ENCODE measurements around the gene SASH1.

The SASH1 gene

GRCh38 chr6:148461986-148462577 is 119.4 kb downstream of the SASH1 start:
- no peak overlapping the region for H3K4me3 ChIP-seq (ENCODE audit: low read length)
- DNase-seq (ENCODE audit: low read depth), result no peak
- TF ChIP-seq, protein P1, sequence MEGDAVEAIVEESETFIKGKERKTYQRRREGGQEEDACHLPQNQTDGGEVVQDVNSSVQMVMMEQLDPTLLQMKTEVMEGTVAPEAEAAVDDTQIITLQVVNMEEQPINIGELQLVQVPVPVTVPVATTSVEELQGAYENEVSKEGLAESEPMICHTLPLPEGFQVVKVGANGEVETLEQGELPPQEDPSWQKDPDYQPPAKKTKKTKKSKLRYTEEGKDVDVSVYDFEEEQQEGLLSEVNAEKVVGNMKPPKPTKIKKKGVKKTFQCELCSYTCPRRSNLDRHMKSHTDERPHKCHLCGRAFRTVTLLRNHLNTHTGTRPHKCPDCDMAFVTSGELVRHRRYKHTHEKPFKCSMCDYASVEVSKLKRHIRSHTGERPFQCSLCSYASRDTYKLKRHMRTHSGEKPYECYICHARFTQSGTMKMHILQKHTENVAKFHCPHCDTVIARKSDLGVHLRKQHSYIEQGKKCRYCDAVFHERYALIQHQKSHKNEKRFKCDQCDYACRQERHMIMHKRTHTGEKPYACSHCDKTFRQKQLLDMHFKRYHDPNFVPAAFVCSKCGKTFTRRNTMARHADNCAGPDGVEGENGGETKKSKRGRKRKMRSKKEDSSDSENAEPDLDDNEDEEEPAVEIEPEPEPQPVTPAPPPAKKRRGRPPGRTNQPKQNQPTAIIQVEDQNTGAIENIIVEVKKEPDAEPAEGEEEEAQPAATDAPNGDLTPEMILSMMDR (conservative IDR thresholded peaks at IDR 0.05; ENCODE audit: low read depth, low read length), result no peak

- TF ChIP-seq, protein P1 (conservative IDR thresholded peaks at IDR 0.05; ENCODE audit: low read depth, low read length), result no peak
- H3K4me3 ChIP-seq (ENCODE audit: low read length), result no peak overlapping the region
- no peak for DNase-seq (ENCODE audit: low read depth)
Observed at GRCh38 chr6:148463671-148464070, 121.0 kb downstream of the SASH1 start.

DNA sequence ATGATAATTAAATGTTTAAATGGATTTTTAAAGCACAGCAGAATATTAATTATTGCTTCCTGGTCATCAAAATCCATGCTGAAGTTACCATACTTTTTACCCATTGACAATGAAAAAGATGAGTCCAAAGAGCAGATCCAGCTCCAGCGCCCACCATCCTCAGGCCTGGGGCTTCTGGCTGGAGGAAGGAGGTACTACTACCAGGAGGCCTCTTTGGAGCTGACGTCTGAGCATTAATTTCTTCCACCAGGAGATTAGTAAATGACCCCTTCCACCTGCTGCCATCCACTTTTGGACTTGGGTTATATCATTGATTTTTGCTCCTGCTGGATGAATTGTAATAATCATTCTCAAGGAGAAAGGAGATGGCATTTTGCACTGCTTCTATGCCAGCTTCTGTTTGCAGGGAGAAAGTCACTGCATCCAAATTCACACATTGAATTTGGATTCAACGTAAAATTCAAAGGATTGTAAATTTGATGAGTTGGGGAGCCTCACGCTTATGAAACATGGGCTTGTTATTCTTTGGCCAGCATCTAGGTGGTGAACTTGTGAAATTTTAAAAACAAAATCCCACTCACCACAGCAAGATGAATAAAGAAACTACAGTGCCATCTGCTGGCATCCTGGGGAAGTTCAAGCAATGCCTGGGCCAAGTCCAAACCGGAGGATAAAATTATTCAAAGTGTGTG is 121.8 kb downstream of the SASH1 start:
- peak; percentile 27 for DNase-seq (ENCODE audit: low read depth)
- no peak overlapping the region for H3K4me3 ChIP-seq (ENCODE audit: low read length)
- TF ChIP-seq, protein P1 (conservative IDR thresholded peaks at IDR 0.05; ENCODE audit: low read depth, low read length), result peak; percentile 91

- TF ChIP-seq, protein P1 (conservative IDR thresholded peaks at IDR 0.05; ENCODE audit: low read depth, low read length), result no peak
- no peak overlapping the region for H3K4me3 ChIP-seq (ENCODE audit: low read length)
- DNase-seq (ENCODE audit: low read depth), result no peak
Observed at GRCh38 chr6:148465011-148465335, 122.3 kb downstream of the SASH1 start.

GRCh38 chr6:148465670-148466069 is 123.0 kb downstream of the SASH1 start:
- DNase-seq (ENCODE audit: low read depth), result no peak
- H3K4me3 ChIP-seq (ENCODE audit: low read length), result no peak overlapping the region
- TF ChIP-seq, protein P1 (conservative IDR thresholded peaks at IDR 0.05; ENCODE audit: low read depth, low read length), result no peak

DNA sequence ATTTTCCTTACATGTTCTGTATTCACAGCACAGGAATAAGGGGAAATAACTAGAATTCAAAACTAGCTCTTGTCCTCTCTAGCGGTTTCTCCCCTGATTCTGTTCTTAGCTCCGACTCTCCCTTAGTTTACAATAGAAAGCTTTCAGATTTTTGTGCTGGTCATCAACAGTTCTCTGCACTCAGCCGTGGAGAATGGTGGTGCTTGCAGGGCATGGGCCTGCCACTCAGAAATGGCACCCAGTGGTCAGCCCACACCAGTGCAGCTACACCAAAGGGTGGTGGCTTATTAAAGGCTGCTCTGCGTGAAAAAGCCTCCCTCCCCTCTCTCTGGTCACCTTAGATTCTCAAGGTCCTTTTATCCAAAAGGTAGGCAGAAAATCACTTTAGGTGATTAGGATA is 123.5 kb downstream of the SASH1 start:
- TF ChIP-seq, protein P1 (conservative IDR thresholded peaks at IDR 0.05; ENCODE audit: low read depth, low read length), result no peak
- DNase-seq (ENCODE audit: low read depth), result no peak
- H3K4me3 ChIP-seq (ENCODE audit: low read length), result no peak overlapping the region

DNA sequence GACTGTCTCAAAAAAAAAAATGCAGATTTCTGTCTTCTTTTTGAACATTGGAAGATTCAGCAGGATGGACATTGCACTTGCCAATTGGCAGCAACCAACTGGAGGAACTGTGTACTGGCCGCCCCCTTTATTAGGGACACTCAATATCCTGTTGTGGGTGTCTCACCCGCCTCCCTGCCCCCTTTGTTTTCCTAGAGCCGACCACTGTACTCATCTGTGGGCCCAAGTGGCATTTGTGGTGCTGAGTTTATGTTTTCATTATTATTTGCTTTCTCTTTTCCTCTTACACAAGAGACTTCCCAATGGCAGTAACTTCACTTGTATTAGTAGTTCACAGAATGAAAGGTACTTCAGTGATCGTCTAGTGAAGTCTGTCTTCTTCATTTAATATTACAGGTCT is 125.3 kb downstream of the SASH1 start:
- TF ChIP-seq, protein P1 (conservative IDR thresholded peaks at IDR 0.05; ENCODE audit: low read depth, low read length), result no peak
- DNase-seq (ENCODE audit: low read depth), result no peak
- no peak overlapping the region for H3K4me3 ChIP-seq (ENCODE audit: low read length)
